HL-60 (cell line): ENCODE measurements around the gene OR52B2.

Experiments used
- POLR2AphosphoS5 ChIP-seq: IDR thresholded peaks from 2 replicates; pipeline ENCODE4 v1.6.1; 2012; ENCODE audit warnings: low read depth
- TF ChIP-seq, protein P1 (sequence below): IDR thresholded peaks from one replicate; pipeline ENCODE4 v1.5.1; 2011; ENCODE audit warnings: low read length, control low read depth, inconsistent platforms; ENCODE audit not compliant: insufficient read depth

DNA sequence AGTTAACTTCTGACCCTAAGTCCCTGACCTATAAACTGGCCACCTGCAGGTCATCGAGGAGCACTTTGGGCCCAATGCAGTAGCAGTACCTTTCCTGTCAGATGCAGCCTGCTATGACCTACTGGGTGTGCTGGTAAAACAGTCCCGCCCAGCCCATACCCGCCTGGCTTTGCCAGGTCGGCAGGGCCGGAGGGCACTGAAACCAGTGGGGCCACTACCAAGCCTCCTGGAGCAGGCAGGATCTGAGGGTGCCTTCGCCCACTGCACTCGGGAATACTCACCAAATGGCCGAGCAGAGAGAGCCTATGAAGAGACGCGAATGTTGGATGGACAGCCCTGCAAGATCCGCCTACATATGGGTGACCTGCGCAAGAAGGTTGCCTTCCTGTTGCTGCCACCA, 39.7 kb upstream of the OR52B2 start:
- TF ChIP-seq, protein P1, sequence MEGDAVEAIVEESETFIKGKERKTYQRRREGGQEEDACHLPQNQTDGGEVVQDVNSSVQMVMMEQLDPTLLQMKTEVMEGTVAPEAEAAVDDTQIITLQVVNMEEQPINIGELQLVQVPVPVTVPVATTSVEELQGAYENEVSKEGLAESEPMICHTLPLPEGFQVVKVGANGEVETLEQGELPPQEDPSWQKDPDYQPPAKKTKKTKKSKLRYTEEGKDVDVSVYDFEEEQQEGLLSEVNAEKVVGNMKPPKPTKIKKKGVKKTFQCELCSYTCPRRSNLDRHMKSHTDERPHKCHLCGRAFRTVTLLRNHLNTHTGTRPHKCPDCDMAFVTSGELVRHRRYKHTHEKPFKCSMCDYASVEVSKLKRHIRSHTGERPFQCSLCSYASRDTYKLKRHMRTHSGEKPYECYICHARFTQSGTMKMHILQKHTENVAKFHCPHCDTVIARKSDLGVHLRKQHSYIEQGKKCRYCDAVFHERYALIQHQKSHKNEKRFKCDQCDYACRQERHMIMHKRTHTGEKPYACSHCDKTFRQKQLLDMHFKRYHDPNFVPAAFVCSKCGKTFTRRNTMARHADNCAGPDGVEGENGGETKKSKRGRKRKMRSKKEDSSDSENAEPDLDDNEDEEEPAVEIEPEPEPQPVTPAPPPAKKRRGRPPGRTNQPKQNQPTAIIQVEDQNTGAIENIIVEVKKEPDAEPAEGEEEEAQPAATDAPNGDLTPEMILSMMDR = no peak
- TF ChIP-seq POLR2AphosphoS5 = no peak
